Islet of Langerhans (tissue), 1 donor: ENCODE results near the gene DOC2A.

ENCODE experiments used
- FAIRE-seq: peaks from one replicate; lab custom pipeline; 2011; peaks lifted over from hg19 to GRCh38; lab: Jason Lieb, UNC

DOC2A gene

DNA sequence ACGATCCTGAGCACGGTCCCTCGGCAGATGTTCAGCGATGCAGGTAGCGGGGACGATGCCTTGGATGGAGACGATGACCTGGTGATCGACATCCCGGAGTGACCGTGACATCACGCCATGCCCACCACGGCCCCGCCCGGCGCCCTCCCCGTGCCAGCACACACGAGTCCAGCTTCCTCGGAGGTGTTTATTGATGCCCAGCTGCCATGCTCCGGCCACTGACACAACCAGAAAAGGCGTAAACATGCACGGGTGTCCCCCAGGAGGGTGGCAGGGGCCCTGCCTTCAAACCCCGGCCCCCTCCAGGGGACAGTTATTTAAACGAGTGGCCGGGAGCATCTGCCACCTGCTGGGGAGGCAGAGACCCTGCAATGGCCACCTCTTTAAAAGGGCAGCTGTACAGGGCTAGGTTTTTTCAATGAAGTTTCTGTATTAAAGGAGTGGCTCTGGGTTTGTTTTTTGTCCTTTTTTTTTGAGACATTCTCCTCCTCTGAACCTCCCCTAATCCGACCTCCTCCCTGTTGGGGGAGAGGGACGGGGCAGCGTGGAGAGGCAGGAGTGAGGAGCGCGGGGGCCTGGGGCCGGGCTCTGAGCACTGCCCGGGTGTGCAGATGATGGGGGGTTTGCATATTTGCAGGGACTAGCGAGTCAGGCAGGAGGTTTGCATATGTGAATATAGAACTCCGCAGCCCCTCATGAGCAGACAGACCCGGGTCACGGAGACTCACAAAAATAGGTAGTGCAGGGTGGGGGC, 5.3 kb downstream of the DOC2A start:
- no peak for FAIRE-seq

DNA sequence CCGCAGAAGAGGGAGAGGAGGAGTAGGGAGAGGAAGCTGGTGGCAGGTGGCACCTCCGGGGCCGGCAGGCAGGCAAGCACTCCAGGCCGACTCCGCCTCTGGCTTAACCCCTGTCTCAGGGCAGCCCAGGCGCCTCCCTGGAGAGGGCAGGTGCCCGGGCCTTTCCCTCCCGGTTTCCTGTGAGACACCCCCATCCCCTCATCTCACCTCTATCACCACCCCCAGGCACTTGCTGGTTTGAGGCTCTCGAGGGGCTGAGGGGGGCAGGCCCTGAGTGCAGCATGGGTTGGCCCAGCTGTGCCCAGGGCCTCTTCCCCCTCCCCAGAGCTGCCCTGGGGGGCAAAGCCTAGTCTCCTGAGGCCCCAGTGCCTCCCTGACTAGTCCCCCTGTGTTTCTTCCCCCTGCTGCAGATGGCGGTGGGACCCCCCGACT, 6.0 kb downstream of the DOC2A start:
- FAIRE-seq = no peak

DNA sequence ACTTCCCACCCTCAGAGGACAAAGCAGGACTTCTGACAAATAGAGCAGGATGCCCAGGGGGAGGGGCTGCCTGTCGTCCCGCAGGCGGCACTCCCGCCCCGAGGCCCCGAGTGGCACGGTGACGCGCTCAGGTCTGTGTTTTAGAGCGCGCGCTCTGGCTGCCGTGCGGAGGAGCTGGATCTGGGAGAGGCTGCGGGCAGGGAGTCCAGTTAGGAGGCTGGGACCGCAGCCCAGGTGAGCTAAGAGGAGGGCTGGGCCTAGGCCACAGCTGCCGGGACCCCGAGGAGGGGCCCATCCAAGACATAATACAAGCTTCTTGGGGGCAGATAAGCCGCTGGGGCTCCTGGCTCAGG, 6.4 kb downstream of the DOC2A start:
- FAIRE-seq = no peak

DNA sequence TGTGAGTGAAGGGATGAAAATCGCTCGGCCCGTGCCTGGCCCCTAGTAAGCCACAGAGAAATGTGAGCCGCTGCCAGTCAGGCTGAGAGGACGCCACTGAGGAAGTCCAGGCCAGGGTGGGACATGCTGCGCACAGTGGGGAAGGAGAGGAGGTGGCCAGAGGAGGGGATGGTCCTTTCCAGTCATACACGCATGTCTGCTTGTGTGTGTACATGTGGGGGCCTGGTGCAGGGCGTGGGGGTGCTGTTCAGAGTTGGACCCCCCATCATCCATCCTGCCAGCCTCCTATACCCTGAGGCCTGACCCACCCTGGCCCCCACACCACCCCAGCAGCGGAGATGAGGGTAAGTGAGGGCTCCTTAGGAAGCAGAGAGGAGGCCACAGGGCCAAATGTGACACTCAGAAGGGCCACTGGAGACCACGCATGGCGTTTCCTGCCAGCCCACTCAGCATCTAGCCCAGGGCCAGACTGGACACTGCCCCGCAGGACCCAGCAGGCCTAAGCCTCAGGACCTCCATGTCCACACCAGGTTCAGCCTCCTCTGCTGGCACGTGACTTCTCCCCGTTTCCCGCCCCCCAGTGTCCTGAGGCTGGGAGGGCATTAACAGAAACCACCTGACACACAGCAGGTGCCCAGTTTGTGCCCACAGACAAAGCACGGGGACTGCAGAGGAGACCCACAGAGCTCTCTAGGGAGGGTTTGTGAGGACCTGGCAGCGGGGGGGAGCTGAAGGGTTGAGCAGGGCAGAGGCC, 7.0 kb downstream of the DOC2A start:
- no peak for FAIRE-seq

DNA sequence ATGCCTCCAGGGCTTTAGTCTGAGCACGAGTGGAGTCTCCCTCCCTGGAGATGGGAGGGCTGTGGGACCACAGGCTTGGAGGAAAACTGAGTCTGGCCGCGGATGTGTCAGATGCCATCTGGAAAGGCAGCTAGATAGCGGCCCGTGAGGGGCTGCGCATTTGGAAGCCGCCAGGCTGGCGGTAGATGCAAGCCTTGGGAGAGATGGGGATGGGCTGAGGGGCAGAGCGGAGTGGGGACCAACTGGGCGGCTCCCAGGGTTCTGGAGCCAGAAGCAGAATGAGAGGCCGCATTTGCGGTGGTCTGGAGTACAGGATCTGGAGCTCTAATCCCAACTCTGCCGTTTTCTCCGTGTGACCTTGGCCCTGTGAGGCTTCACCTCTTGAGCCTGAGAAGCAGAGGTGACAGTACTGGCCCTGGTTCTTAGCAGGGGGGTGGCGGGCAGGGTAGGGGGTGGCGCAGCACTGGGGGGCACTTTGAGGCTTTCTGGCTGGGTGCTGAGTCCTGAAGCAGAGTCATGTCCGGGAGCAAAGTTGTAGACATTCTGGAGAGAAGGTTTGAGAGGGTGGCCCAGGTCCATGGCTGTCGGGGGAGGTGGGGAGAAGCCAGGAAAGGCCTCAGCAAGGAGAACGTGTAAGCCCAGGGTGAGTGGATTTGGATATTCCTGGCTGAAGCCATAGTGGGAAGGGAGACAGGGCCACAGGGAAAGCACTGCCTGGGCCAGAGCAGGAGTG, 8.0 kb downstream of the DOC2A start:
- FAIRE-seq = no peak

DNA sequence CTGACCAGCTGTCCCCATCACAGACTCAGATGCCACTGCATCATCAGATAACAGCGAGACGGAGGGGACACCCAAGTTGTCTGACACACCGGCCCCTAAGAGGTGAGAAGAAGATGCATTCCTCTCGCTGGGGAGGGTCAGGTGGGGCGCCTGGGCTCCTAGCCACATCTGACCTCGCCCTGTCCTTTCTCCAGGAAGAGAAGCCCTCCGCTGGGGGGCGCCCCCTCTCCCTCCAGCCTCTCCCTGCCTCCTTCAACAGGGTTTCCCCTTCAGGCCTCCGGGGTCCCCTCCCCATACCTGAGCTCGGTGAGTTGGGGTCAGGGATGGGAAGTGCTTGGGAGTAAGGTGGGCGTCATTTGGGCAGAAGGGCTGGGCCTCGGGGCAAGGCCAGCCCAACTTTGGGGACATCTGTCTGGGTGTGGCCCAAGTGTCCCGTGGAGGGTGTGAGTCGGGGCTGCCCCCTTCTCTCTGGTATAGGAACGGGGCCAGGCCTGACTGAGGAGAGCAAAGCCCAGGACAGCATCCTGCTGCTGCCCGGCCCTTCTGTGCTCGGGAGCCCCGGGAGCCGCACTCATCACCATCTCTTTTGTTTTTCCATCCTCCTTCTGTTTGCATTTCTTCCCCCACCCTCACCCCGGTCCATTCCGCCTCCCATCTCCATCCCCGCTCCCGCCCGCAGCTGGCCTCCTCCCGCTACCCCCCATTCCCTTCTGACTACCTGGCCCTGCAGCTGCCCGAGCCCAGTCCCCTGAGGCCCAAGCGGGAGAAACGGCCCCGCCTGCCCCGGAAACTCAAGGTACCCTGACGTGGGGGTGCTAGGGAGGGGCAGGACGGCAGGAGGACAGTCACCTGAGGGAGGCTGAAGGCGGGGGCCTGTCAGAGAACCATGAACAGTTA, 9.8 kb downstream of the DOC2A start:
- FAIRE-seq = no peak

DNA sequence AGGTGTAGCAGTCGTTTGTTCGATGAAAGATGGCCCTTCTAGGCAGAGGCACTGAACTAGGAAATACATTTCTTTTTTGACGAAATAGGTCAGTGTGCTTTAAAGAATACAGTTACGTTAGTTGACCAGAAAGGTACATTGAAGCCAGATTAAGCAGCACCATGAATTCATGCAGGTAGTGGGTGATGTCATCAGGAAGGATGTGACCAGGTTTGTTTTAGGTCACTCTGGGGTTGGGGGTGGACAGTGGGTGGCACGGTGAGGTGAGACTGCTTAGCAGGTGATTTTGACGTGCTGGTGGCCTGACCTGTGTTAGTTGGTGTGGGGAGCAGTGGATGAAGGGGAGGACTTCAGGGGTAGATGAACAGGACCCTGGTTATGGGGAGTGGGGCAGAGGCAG, 11.2 kb downstream of the DOC2A start:
- no peak for FAIRE-seq

DNA sequence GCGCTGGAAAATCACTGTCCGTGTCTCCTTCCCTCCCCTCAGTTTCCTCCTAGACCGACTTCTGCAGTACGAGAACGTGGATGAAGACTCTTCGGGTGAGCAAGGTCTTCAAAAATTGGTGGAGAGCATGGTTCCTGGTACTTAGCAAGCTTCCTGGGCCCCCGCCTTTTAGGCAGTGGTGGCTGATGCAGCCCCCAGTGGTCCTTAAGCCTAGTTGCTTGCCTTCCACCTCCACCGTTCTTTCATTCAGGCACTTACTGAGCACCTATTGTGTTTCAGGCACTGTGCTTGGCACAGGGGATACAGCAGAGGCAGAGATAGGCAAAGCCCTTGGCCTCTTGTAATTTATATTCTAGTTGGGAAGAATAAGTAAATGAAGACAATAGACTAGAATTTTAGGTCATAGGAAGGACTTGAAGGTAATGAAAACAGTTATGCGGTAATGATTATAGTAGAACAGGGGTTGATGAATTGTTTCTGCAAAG, 14.0 kb downstream of the DOC2A start:
- FAIRE-seq = no peak

DNA sequence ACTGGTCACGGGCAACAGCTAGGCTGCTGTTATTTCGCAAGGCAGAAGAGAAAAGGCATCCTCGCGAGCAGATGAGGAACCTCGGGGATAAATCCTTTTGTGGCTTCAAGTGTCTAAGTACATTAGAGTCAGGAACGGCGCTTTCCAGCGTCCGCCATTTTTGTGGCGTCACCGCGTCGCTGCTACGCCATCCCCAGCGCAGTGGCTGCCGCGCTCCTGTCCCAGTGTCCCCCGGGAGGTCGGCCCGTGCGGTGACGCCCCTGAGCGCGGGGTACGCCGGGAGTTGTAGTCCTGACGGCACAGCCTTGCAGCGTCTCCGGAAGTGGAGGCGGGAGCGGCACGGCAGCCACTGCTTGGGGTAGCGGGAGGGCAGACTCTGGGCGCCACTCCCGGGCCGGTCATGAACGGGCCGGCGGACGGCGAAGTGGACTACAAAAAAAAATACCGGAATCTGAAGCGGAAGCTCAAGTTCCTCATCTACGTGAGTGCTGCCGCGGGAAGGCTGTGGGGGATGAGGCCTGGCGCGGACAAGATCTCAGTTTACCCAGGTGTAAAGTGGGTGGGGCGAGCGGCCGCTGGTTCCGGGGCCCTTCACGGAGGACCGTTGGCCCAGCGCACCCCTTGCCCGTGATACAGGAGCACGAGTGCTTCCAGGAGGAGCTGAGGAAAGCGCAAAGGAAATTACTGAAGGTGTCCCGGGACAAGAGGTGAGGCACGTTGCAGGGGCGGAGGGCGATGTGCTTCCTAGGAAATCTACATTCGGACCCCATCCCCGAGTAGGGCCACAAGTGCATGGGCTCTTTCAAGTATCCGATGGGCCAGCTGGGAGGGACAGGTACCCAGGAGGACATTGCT, 14.7 kb downstream of the DOC2A start, which contains the start of gene INO80E:
Gene INO80E, plus strand, starts transcription at position 331 of the 855 bp plus-strand sequence. Its CDS starts 70 bp downstream, at position 401.
- no peak for FAIRE-seq

DNA sequence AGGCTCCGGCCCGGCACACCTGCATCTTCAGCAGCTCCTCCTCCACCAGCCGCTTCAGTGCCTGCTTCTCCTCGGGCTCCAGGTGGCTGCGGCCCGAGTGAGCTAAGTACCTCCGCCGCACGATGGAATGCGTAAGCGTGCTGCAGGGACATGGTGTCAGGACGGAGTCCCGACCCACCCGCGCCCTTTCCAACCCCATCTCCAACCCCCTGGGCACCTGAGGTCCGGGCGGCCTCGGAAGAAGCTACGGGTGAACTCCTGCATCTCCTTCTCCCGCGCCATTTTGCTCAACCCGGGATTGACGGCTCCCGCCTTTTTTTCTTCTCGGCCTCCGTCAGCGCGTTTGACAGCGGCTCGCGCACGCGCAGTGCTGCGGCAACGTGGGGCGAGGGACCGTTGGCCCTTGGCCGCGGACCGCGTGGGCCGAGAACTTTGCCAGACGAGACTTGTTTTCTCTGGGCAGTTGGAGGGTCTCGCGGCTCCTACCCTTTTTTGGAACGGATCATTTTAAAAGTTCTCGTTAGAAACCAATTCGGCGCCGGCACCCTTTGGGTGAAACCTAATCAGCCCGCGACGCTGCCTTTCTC, 15.4 kb downstream of the DOC2A start, which contains the start of gene HIRIP3:
Gene HIRIP3, minus strand, starts transcription at position 294 of the 587 bp plus-strand sequence. Its CDS starts 12 bp downstream, at position 282.
- FAIRE-seq = no peak

DNA sequence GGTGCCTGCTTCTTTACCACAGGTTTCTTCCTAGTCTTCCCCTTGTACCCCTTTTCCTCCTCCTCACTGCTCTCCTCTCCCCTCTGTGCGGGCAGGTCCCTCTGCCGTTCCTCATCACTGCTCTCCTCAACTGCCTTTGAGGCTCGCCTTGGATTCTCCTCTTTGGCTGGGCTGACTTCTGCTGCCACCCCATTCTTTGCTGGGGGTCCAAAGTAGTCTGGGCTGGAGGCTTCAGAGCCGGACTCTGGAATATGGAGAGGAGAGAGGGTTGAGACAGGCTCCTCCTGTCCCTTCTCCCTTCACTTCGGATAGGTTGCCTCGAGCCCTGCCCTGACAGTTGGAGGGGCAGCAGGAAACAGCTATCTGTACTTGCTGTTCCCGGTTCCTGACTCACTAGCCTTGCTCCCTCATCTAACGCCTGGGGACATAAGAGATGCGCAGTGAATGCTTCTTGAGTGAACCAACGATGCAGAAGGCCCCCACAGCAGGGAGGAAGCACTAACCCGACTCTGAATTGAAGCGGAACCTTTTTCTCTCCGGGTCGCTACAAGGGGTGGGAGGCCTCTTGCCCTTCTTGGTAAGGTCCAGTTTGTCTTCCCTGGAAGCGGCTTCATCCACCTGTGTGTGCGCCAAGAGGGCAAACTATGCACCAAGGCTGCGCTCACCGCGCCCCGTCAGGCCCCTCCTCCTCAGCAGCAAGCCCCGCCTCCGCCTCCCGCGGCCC, 16.1 kb downstream of the DOC2A start:
- no peak for FAIRE-seq

DNA sequence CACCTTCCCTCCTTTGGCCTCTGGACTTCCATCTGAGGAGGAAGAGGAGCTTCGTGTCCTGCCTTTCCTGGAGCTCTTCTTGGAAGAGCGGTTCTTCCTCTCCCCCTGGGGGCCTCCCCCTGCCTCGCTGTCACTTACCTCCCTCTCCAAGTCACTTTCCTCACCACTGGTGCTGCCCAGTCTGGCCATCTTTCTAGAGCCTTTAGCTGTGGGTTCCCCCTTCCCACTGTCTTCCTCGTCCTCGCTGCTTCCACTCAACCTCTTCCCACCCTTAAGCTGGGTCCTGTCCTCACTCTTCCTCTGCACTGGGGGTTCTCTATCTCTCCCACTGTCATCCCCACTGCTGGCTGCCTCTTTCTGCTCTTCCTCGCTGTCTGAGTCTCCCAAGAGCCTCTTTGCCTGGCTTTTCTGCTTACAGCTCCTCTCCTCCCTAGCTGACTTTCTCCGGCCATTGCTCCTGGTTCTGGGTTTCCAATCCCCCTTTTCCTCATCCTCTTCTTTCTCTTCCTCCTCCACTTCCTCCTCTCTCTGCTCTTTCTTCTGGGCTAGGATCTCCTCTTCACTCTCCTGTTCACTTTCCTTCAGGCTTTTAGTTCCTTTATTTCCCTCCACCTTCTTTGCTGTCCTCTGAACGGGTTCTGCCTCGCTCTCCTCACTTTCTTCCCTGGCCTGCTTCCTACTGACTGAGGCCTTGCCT, 16.8 kb downstream of the DOC2A start:
- FAIRE-seq = no peak

DNA sequence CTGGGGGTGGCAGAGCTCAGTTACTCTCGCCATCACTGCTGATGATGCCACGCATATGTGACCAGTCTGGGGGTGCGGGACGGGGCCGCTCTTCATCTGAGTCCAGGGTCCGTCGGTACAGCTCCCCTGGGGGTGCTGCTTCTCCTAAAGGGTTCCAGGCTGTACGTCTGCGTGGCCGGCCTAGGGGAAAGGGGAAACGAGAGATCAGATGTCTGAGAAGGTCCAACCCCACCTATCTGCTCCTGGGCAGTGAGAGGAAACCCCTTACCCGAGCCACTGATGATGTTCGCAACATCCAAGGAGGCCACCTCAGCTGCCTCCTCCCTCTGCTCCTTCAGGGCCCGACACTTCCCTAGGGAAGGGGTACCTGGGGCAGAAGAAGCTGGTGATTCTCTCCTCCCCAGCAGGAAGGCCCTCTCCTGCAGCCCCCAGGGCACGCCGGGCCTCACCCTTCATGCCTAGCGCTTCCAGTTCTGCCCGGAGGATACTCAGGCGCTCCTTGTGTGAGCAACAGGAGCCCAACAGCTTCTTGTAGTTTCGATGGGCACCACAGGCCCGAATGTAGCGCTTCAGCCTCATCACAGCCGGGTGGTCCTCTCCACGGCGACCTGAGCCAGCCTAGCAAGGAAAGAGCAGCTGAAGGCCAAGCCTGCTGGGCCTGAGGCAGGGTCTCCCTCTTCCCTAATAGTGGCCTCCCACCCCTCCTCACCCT, 17.5 kb downstream of the DOC2A start:
- no peak for FAIRE-seq

DNA sequence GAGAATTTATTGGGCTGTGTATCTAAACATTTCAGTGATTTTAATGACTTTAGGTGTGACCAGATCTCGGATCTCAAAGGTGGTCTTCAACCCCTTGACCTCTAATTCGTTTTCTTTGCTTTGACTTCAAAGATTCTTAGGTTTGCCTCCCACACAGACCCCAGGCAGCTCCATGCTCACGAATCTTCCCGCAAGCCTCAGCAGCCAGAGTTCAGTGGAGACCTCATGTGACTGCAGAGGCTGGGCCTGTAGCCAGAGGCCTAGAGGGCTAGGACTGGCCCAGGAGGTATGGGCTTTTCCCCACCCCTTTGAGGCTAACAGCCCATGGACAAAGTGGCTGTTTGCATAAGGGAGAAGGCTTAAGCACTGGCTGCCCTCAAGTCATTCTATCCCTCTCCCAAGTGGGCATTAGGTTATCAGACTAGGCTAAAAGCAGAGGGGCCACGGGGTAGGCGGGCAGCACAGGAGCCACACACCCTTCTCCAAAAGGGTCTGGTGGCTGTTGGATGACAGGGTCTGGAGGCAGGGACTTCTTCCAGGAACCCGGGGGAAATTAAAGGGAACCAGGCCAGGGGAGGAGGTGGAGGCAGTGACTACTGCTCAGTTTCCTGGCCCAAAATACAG, 18.4 kb downstream of the DOC2A start:
- FAIRE-seq = no peak

DNA sequence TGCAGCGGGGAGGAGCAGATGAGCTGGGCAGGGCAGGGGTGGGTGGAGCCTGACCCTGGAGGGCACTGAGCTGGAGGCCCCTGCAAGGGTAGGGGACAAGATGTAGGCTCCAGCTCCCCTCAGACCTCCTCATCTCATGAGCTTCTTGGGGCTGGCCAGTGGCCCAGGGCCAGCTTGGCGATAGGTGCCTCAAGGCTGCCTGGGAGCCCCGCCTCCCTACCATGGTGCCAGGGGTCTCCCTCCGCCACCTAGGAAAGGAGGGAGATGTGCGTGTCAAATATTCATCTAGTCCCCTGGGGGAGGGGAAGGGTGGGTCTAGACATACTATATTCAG, 19.3 kb downstream of the DOC2A start:
- no peak for FAIRE-seq

DNA sequence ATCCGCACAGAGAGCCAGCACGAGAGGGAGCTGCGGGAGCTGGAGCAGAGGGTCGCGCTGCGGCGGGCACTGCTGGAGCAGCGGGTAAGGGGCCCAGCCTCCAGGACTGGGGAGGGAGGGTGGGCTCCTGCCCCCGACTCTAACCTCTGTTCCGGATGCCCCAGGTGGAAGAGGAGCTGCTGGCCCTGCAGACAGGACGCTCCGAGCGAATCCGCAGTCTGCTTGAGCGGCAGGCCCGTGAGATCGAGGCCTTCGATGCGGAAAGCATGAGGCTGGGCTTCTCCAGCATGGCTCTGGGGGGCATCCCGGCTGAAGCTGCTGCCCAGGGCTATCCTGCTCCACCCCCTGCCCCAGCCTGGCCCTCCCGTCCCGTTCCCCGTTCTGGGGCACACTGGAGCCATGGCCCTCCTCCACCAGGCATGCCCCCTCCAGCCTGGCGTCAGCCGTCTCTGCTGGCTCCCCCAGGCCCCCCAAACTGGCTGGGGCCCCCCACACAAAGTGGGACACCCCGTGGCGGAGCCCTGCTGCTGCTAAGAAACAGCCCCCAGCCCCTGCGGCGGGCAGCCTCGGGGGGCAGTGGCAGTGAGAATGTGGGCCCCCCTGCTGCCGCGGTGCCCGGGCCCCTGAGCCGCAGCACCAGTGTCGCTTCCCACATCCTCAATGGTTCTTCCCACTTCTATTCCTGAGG, 19.8 kb downstream of the DOC2A start:
- no peak for FAIRE-seq

DNA sequence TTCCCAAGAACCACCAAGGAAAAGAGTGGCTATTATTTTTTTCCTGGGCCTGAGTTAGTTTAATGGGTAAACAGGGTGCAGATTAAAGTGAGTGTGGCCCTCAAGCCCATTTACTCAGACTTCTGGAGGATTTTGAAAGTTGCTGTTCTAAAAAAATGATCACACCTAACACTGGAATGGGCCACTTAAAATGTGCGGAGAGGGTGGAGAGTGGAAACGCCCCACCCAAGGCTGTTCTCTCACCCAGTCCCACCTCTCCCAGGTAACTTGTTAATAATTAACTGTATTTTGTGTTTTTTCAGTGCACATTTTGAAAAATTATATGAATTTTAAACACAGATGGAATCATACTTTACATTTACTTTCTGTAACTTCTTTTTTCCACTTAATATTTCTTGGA, 20.8 kb downstream of the DOC2A start:
- FAIRE-seq = no peak
